HG03575 (cell line): ENCODE data around the gene ASTN2.

ENCODE experiments used
- ATAC-seq: cut with Tn5 transposase; IDR thresholded peaks from one replicate; pipeline ENCODE4 v1.9.1; 2021; ENCODE audit not compliant: unreplicated experiment, insufficient number of reproducible peaks, low FRiP score; ENCODE audit errors: extremely low read depth

ASTN2 gene

DNA sequence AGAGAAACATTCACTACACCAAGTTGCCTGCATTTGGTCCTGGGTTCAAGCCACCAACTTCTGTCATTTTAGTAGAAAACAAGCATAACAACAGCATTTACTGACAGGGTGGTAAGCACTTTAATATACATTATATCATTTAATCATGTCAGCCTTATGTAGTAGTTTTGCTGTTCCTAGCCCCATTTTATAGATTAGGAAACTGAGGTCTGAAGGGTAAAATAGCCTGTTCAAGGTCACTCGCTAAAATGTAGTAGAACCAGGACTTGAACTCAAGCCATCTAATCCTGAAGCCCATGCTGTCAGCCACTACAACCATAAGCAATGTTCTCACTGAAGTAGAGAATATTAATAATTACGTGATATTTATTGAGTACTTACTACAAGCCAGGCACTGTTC is 787.4 kb downstream of the ASTN2 start:
- ATAC-seq, result no peak

GRCh38 chr9:116626762-116627161 is 788.1 kb downstream of the ASTN2 start:
- no peak for ATAC-seq

GRCh38 chr9:116623715-116624114 is 791.1 kb downstream of the ASTN2 start:
- ATAC-seq, result no peak

DNA sequence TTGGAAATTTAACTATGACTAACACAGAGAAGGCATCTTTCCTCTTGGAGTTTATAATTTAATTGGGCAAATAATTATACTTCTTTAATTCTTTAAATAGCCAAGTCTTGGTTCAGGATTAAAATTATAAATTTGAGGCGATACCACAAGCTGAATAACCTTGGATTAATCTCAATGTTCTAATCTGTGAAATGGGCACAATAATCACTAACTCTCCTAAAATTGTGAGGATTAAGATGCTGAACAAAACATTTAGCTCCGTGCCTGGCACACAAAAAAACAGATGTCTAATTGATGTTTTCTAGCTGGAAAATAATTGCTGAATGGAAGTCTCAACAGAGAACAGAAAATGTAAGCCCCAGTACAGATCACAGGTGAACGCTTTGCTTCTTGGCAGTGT is 797.5 kb downstream of the ASTN2 start:
- no peak for ATAC-seq

- ATAC-seq, result no peak
Observed at GRCh38 chr9:116616304-116616914, 798.4 kb downstream of the ASTN2 start.

GRCh38 chr9:116608064-116608463 is 806.8 kb downstream of the ASTN2 start:
- no peak for ATAC-seq

DNA sequence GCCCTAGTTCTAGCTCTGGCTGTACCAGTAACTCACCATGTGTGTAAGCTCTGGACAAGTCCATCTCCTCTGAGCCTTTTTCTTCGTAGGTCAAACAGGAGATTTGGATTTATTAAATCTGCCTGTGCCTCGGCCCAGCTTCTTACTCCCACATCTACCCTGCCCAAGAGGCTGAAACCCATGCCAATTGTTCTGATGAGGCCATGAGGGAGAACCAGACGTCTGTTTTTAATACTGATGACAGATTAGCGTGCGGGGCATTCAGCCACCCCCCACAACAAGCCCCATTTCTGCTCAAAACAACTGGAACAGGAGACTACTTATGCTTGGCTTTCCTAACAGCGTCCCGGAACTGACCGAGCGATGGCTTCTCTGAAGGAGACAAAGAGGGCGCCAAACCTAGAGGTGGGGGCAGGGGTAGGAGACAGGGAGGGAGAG is 808.9 kb downstream of the ASTN2 start:
- no peak for ATAC-seq

DNA sequence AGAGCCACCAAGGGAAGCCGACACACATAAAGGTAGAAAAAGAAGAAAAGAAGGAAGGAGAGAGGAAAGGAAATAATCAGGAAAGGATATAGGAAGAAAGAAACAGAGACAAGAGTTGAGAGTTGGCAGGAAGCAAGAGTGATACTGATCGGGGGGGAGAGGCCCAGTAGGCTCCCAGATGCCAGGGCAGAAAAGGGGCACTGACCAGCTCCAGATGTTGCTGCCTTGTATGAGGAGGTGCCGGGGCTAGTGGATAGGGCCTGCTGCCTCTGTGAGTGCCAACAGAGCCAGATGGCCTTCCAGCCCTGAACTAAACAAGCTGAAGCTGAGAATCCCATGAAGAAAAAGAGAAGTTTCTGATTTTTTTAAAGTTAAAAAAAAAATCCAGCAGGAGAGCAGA is 809.8 kb downstream of the ASTN2 start:
- ATAC-seq, result no peak

DNA sequence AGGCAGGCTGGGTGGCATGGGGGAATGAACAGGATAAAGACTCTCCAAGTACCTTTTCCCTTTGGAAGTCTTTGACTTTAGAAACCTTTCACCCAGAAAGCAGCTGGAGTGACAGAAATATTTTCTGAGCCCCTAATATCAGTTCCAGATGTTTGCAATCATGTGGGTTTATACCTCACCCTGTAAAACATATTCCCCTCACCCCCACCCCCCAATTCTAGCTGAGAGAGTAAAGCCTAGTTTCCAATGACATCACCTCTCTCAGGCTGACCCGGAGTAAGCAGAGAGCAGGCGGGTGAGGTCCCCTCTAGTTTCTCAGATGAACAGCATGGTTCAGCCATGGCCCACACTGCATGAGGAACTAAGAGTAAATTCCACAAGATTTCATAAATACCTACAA is 810.6 kb downstream of the ASTN2 start:
- no peak for ATAC-seq

- ATAC-seq, result no peak
Observed at GRCh38 chr9:116599342-116599884, 815.4 kb downstream of the ASTN2 start.

DNA sequence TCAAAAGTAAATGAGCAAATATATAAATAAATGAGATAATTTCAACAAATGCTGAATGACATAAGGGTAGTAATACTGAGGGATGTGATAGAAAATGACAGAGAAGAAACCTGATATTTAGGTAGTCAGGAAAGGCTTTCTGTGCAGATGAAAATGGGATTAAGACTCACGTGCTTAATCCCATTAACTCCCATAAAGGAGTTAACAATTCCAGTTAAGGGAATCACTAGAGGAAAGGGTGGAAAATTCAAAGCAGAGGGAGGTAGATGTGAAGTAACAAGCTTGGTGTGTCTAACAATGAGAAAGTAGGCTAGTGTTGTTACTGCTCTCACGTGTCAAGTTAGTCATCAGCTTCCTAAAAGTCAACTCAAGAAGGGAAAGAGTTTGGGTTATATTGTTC is 818.2 kb downstream of the ASTN2 start:
- ATAC-seq, result no peak

DNA sequence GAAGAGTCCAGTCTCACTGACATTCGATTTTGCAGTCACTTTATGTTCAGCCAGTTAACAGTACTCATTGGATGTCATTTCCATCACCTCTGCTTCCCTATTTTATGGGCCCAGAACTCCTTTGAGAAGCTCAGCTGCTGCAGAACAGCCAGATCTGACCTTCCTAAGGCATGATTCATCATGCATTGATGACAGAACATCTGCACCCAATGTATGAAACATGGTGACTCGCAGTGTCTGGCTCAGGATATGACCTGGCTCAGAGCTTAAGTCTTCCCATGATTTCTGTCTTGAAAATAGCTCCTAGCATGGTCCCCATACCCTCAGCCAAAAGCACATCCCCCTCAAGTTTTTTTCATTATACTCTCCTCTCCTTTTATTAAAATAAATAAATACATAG is 820.3 kb downstream of the ASTN2 start:
- no peak for ATAC-seq

DNA sequence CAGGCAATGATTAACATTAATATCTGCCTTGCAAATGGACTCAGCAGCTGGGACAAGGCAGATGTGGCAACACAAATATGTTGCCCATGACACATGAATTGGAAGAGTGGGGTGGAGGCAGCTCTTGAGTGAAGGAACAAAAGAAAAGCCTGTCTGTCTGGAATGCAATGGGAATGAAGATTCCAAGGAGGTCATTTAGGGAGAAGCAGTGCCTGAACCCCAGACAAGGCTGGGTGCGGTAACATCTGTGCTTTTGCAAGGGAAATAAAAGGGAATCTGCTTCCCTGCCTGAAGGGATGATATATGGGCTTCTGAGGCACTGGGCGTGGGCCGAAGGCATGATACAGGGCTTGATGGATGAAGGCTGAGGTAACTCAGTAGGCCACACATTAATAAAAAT is 821.9 kb downstream of the ASTN2 start:
- no peak for ATAC-seq

- ATAC-seq, result no peak
Observed at GRCh38 chr9:116589392-116590354, 825.2 kb downstream of the ASTN2 start.

- ATAC-seq, result no peak
Observed at GRCh38 chr9:116587919-116588318, 826.9 kb downstream of the ASTN2 start.

DNA sequence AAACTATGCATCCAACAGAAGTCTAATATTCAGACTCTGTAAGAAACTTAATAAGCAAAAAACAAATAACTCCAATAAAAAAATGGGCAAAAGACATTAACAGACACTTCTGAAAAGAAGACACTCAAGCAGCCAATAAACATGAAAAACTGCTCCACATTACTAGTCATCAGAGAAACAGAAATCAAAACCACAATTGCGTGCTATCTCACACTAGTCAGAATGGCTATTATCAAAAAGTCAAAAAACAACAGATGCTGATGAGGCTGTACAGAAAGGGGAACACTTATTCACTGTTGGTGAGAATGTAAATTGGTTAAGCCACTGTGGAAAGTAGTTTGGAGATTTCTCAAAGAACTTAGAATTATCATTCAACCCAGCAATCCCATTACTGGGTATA is 829.0 kb downstream of the ASTN2 start:
- ATAC-seq, result no peak

GRCh38 chr9:116585204-116585603 is 829.7 kb downstream of the ASTN2 start:
- ATAC-seq, result no peak

DNA sequence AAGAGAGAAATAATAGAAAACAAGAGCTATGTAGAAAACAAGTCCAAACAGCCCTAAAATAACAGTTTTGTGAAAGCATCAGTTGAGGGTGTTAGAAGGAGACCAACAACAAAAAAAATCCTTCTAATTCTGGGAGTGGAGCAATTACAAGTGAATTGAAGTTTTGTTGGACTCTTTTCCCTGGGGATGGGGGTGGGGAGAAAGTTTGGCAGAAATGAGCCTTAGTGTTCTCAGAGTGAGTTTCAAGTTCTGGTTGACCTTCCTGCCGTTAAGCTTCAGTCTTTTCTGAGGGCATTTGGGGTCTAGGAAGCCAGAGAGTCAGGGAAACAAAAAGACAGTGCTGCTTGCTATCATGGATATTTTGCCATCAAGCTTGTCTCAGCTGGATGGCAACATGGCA is 834.0 kb downstream of the ASTN2 start:
- no peak for ATAC-seq

GRCh38 chr9:116576386-116576785 is 838.5 kb downstream of the ASTN2 start:
- ATAC-seq, result no peak

DNA sequence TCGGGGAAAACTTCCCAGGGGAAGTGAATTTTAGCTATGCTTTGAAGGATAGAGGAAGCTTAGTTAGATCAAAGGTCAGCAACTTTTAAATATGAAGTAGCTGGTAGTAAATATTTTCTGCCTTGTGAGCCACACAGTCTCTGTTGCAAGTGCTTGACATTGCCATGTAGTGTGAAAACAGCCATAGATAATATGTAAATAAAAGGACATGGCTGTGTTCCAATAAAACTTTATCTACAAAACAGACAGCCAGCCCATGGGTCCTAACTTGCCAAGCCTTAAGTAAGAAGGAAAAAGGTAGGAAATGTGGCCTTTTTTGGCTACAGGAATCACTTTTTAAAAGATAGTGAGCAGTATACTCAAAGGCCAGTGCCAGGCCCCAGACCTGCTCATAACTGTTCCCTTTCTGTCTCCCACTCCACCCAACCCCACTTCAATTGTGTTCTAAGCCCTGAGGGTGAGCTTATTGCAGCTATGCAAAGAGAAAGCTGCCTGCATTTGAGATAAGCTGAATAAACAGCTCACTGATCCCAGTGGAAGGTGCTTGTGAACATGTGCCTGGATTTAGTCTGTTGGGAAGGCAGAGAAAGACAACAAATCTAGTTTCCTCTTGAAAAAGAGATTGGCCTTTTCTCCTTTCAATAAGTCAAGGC is 840.7 kb downstream of the ASTN2 start:
- no peak for ATAC-seq
